Measurements from ENCODE around the gene PCNX2.

PCNX2 gene

DNA sequence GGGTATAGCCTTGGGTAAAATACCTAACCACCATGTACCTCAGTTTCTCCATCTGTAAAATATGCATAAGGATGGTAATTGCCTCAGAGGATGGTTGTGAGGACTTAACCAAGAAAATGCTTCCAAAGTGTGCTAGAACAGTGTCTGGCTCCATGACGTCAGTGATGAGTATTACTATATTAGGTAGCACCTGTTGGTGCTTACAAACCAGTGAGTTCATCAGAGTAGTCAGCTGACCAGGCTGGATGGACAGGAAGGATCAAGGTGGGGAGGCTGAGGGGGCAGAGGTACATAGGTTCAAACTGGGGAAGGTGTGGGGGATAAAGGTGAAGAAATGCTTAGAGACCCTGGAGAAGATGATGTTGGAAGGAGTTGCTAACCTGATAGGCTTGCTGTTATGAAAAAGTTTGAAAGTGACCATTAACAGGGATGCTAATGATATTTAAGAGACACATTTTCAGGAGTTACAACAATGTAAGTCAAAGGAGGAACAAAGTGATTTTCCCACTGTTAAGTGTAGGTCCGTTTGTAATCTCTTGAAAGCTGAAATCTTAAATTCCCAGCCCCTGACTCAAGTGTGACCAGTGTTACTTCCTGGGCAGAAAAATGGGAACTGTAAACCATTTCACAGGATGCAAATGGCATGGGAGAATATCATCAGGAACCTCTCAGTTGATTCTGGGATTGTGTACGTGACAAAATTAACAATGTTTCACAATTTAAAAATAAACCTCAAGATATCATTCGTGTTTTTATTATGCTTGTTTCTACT is 340.7 kb downstream of the PCNX2 start:
- Histone ChIP-seq H3K4me3 (replicated peaks; ENCODE audit: low read depth, low read length) (no peak overlapping the region), H3K36me3 (ENCODE audit: control insufficient read depth, insufficient read depth, low read length) (peaks cover 7% of the 10 kb centered on the region), H3K27me3 (replicated peaks; ENCODE audit: control insufficient read depth, insufficient read depth, low read length) (no peaks in the 10 kb centered on the region)
- TF ChIP-seq CTCF (IDR thresholded peaks at IDR 0.05; ENCODE audit: insufficient read depth, low read length, poor library complexity, severe bottlenecking): no peak
- DNase-seq (ENCODE audit: extremely low read depth, insufficient read length): no peak

GRCh38 chr1:232952514-232953499 is 342.7 kb downstream of the PCNX2 start:
- H3K36me3 ChIP-seq (ENCODE audit: control insufficient read depth, insufficient read depth, low read length): peaks cover 3% of the 10 kb centered on the region
- peak; percentile 15 for DNase-seq (ENCODE audit: extremely low read depth, insufficient read length)
- TF ChIP-seq CTCF (IDR thresholded peaks at IDR 0.05; ENCODE audit: insufficient read depth, low read length, poor library complexity, severe bottlenecking): peak; percentile 83
- H3K27me3 ChIP-seq (replicated peaks; ENCODE audit: control insufficient read depth, insufficient read depth, low read length): no peaks in the 10 kb centered on the region
- no peak overlapping the region for H3K4me3 ChIP-seq (replicated peaks; ENCODE audit: low read depth, low read length)

- Histone ChIP-seq H3K27me3 (replicated peaks; ENCODE audit: control insufficient read depth, insufficient read depth, low read length) (no peaks in the 10 kb centered on the region), H3K36me3 (ENCODE audit: control insufficient read depth, insufficient read depth, low read length) (peaks cover 3% of the 10 kb centered on the region), H3K4me3 (replicated peaks; ENCODE audit: low read depth, low read length) (peak overlapping the region; percentile 92)
- no peak for TF ChIP-seq CTCF (IDR thresholded peaks at IDR 0.05; ENCODE audit: insufficient read depth, low read length, poor library complexity, severe bottlenecking)
- no peak for DNase-seq (ENCODE audit: extremely low read depth, insufficient read length)
These were observed 343.9 kb downstream of the PCNX2 start for GRCh38 chr1:232951605-232952004.

DNA sequence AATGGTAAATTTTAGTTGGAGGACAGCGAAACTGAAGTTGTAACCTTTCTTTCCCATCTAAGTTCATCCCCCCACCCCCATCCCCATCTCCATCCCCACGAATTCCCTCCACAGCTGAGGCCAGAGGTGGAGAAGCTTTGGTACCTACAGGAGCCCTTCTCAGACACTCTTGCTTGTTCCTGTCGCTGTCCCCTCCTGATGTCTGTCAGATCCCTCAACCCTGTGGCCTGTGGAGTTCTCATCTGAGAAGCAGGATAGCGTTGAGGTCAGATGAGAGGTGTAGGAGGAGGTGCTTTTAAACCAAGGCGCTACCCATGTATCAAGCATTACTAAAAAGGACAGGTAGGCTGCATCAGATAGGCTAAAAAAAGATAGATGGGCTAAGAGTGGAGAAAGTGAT is 344.3 kb downstream of the PCNX2 start:
- H3K36me3 ChIP-seq (ENCODE audit: control insufficient read depth, insufficient read depth, low read length): peaks cover under 1% of the 10 kb centered on the region
- no peak for TF ChIP-seq CTCF (IDR thresholded peaks at IDR 0.05; ENCODE audit: insufficient read depth, low read length, poor library complexity, severe bottlenecking)
- peak; percentile 22 for DNase-seq (ENCODE audit: extremely low read depth, insufficient read length)
- peak overlapping the region; percentile 92 for H3K4me3 ChIP-seq (replicated peaks; ENCODE audit: low read depth, low read length)
- H3K27me3 ChIP-seq (replicated peaks; ENCODE audit: control insufficient read depth, insufficient read depth, low read length): no peaks in the 10 kb centered on the region

DNA sequence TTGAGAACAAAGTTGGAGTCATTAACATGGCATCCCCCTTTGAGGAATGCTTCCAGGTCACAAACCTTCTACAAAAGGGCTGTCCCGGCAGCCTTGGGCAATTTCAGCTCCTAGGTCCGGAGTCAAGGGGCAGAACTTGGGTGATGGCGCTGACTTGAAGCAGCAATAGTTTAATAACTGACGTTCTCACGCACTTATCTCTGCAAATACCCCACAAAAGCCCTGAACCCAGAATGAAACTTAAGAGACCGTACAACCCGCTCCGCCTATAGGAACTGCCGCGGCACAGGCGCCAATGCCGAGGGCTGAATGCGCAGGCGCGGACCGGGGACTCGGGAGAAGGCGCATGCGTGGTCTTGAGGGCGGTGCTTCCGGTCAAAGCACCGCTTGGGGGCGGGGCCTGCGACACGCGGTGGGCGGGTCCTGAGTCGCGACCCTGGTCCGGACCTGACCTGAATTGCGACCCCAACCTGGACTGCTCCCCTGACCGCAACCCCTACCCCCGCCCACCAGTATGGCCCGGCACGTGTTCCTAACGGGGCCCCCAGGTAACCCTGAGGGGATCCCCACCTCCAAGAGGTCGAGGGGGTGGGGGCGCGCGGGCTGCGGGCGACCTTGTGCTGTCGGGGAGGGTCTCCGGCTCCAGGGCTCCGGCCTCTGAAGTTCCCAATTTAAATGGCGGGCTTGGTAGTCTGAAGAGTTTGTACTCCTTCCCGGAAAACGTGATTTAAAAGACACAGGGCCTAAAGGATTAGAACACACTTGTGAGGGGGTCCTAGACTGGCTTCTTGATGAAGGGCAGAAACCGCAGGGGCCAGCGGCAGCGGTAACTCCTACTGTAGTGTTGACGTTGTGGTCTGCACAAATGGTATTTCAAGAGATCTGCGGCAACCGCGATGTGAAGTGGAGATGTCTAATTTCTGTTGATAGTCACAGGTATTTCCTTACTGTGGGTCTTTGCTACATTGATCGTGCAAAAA is 345.0 kb downstream of the PCNX2 start, which contains the start of gene NTPCR:
Gene NTPCR (plus strand): TSS at position 415 of the 980 bp plus-strand sequence. CDS start 100 bp downstream, at position 515.
- no peak for TF ChIP-seq CTCF (IDR thresholded peaks at IDR 0.05; ENCODE audit: insufficient read depth, low read length, poor library complexity, severe bottlenecking)
- peak; percentile 94 for DNase-seq (ENCODE audit: extremely low read depth, insufficient read length)
- H3K4me3 ChIP-seq (replicated peaks; ENCODE audit: low read depth, low read length): peak within 1 kb of the TSS; percentile 92
- H3K36me3 ChIP-seq (ENCODE audit: control insufficient read depth, insufficient read depth, low read length): no peaks in the 10 kb centered on the region
- no peaks in the 10 kb centered on the region for H3K27me3 ChIP-seq (replicated peaks; ENCODE audit: control insufficient read depth, insufficient read depth, low read length)

All from GM06990 (cell line).